HTERT RPE-1 (cell line): Measurements from ENCODE around the gene BRIP1.
"Not testable (repeated sequence)": the region's sequence is repeated elsewhere in the genome, so short reads cannot be mapped to it uniquely, and the experiment has no call there.

Experiments
- in situ Hi-C: fragments of 300-500 bp; cut with MboI; formaldehyde crosslinking; loops from 4 replicates; pipeline ENCODE4 v1.14.3; 2020; ENCODE audit warnings: low sequenced_read_pairs

The BRIP1 gene

GRCh38 chr17:61709567-61709966 is 153.8 kb downstream of the BRIP1 start:
- in situ Hi-C loops, result no loop called here

- in situ Hi-C loops, result no loop called here
These were observed 158.3 kb downstream of the BRIP1 start for GRCh38 chr17:61704935-61705449.

GRCh38 chr17:61702450-61702849 is 160.9 kb downstream of the BRIP1 start:
- in situ Hi-C loops, result no loop called here

- in situ Hi-C loops, result no loop called here
These were observed 161.3 kb downstream of the BRIP1 start for GRCh38 chr17:61701978-61702377.

- in situ Hi-C loops, result no loop called here
These were observed 162.0 kb downstream of the BRIP1 start for GRCh38 chr17:61701334-61701733.

GRCh38 chr17:61700252-61700651 is 163.1 kb downstream of the BRIP1 start:
- in situ Hi-C loops, result no loop called here

- in situ Hi-C loops, result no loop called here
These were observed 163.6 kb downstream of the BRIP1 start for GRCh38 chr17:61699694-61700093.

- in situ Hi-C loops, result no loop called here
These were observed 164.3 kb downstream of the BRIP1 start for GRCh38 chr17:61699032-61699431.

- in situ Hi-C loops, result no loop called here
These were observed 165.1 kb downstream of the BRIP1 start for GRCh38 chr17:61698244-61698643.

GRCh38 chr17:61695779-61696337 is 167.5 kb downstream of the BRIP1 start:
- in situ Hi-C loops, result no loop called here

GRCh38 chr17:61694095-61694494 is 169.2 kb downstream of the BRIP1 start:
- in situ Hi-C loops, result no loop called here

- in situ Hi-C loops, result no loop called here
These were observed 173.6 kb downstream of the BRIP1 start for GRCh38 chr17:61689610-61690180.

- in situ Hi-C loops, result no loop called here
These were observed 175.6 kb downstream of the BRIP1 start for GRCh38 chr17:61687769-61688168.

- in situ Hi-C loops, result no loop called here
These were observed 177.2 kb downstream of the BRIP1 start for GRCh38 chr17:61686113-61686512.

GRCh38 chr17:61684818-61685217 is 178.5 kb downstream of the BRIP1 start:
- in situ Hi-C loops, result no loop called here

- in situ Hi-C loops, result no loop called here
These were observed 179.2 kb downstream of the BRIP1 start for GRCh38 chr17:61684172-61684571.

- in situ Hi-C loops, result no loop called here
These were observed 179.9 kb downstream of the BRIP1 start for GRCh38 chr17:61683466-61683865.

- in situ Hi-C loops, result no loop called here
These were observed 182.4 kb downstream of the BRIP1 start for GRCh38 chr17:61680921-61681320.

GRCh38 chr17:61678339-61678738 is 185.0 kb downstream of the BRIP1 start:
- in situ Hi-C loops, result no loop called here

GRCh38 chr17:61677150-61677811 is 186.0 kb downstream of the BRIP1 start:
- in situ Hi-C loops, result not testable (repeated sequence)

- in situ Hi-C loops, result not testable (repeated sequence)
These were observed 186.8 kb downstream of the BRIP1 start for GRCh38 chr17:61676522-61676921.

GRCh38 chr17:61674609-61675008 is 188.7 kb downstream of the BRIP1 start:
- in situ Hi-C loops, result not testable (repeated sequence)
